ENCODE results near the gene PIAS1. TPM values are rescaled to one million over a fixed set of nuclear protein-coding genes. Genes with fewer than 3 reads are reported as not detected.

The PIAS1 gene
- total and polyA plus RNA-seq, 12 donors: 5.8 to 37.9 (median 30.3) TPM

DNA sequence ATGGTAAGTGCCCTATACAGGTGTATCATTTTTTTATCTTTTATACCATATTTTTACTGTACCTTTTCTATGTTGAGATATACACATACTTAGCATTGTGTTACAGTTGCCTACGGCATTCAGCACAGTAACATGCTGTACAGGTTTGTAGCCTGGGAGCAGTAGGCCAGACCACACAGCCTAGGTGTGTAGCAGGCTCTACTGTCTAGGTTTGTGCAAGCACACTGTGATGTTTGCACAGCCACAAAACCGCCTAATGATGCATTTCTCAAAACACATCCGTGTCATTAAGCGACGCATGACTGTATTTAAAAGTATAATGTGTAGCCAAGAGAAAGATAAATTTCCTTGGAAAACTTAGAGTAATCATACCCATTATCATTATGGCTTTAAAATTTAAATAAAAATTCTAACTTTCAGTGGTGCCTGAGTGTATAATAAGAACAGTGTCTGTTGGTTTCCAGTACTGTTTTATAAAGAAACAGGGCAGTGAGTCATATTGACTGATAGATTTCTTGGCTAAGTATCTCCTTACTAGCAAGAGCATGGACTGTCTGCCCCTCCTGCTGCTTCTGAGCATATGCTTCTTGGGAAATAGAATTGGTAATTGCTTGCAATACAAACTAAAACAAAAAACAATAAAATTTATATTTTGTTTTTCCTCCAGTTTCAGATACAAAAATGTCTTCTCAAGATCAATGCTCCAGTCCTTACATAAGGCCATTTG is 132.7 kb downstream of the PIAS1 start:
- no peak overlapping the region for H3K4me3 ChIP-seq
- WGBS, 2 donors: 88 to 89% methylated on average over 5 of the region's 5 CpGs
- no peaks in the 10 kb centered on the region for H3K9me3 ChIP-seq
- TF ChIP-seq, protein P1, sequence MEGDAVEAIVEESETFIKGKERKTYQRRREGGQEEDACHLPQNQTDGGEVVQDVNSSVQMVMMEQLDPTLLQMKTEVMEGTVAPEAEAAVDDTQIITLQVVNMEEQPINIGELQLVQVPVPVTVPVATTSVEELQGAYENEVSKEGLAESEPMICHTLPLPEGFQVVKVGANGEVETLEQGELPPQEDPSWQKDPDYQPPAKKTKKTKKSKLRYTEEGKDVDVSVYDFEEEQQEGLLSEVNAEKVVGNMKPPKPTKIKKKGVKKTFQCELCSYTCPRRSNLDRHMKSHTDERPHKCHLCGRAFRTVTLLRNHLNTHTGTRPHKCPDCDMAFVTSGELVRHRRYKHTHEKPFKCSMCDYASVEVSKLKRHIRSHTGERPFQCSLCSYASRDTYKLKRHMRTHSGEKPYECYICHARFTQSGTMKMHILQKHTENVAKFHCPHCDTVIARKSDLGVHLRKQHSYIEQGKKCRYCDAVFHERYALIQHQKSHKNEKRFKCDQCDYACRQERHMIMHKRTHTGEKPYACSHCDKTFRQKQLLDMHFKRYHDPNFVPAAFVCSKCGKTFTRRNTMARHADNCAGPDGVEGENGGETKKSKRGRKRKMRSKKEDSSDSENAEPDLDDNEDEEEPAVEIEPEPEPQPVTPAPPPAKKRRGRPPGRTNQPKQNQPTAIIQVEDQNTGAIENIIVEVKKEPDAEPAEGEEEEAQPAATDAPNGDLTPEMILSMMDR (IDR thresholded peaks at IDR 0.05): no peak
- H3K36me3 ChIP-seq: peaks cover 0 to 98% (median 16%) of the 10 kb centered on the region in 9 donors
- peak in 7 of 8 donors; percentile 50 to 77 (median 65) for ATAC-seq
- peaks cover 0 to 28% (median 23%) of the 10 kb centered on the region in 9 donors for H3K4me1 ChIP-seq
- H3K27me3 ChIP-seq: no peaks in the 10 kb centered on the region
- DNase-seq: no peak
- H3K27ac ChIP-seq: peak overlapping the region in 8 of 10 donors; percentile 20 to 69 (median 58)
- intact Hi-C loops (cut with DNase I): no loop called here

DNA sequence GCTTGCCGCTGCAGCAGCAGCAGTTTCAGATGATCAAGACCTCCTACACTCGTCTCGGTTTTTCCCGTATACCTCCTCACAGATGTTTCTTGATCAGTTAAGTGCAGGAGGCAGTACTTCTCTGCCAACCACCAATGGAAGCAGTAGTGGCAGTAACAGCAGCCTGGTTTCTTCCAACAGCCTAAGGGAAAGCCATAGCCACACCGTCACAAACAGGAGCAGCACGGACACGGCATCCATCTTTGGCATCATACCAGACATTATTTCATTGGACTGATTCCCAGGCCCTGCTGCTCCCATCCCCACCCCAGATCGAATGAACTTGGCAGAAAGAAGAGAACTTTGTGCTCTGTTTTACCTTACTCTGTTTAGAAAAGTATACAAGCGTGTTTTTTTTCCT is 133.4 kb downstream of the PIAS1 start:
- peak in 1 of 2 donors; percentile 72 for DNase-seq
- no peaks in the 10 kb centered on the region for H3K27me3 ChIP-seq
- TF ChIP-seq, protein P1 (IDR thresholded peaks at IDR 0.05): no peak
- H3K27ac ChIP-seq: peak overlapping the region in 9 of 10 donors; percentile 20 to 69 (median 57)
- peak overlapping the region in 1 of 10 donors; percentile 7 for H3K4me3 ChIP-seq
- H3K9me3 ChIP-seq: no peaks in the 10 kb centered on the region
- H3K4me1 ChIP-seq: peaks cover 0 to 30% (median 24%) of the 10 kb centered on the region in 9 donors
- peaks cover 0 to 98% (median 21%) of the 10 kb centered on the region in 9 donors for H3K36me3 ChIP-seq
- ATAC-seq: peak; percentile 87 to 97 (median 94)
- intact Hi-C loops (cut with DNase I): no loop called here
- 16% methylated on average over 9 of the region's 9 CpGs for WGBS, 2 donors

DNA sequence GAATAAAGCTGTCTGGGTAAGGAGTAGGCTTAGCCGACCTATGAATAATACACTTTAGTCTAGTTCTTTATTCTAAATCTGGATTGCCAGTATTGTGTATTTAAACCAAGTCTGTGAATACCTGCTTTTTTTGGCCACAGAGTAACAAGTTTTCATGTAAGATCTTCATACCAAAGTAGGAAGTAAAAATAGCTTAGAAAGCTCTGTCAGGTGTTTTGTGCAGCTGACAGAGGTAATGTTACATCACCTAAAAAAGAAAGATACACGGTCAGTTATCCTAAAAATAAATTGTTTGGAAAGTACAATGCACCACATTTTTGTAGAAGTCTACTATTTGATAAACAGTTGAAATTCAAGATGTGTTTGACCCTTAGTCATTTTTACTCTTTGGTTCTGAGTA is 134.5 kb downstream of the PIAS1 start:
- Histone ChIP-seq H3K9me3 (no peaks in the 10 kb centered on the region), H3K4me1 (peaks cover 2 to 41% (median 24%) of the 10 kb centered on the region in 9 donors), H3K4me3 (no peak overlapping the region), H3K27me3 (no peaks in the 10 kb centered on the region), H3K27ac (peak overlapping the region in 4 of 10 donors; percentile 57 to 69 (median 60)), H3K36me3 (peaks cover 0 to 98% (median 26%) of the 10 kb centered on the region in 9 donors)
- ATAC-seq (no peak), DNase-seq (no peak)
- WGBS, 2 donors: 54 to 66% methylated on average over 2 of the region's 2 CpGs
- intact Hi-C loops (cut with DNase I): no loop called here
- TF ChIP-seq, protein P1 (IDR thresholded peaks at IDR 0.05): no peak

DNA sequence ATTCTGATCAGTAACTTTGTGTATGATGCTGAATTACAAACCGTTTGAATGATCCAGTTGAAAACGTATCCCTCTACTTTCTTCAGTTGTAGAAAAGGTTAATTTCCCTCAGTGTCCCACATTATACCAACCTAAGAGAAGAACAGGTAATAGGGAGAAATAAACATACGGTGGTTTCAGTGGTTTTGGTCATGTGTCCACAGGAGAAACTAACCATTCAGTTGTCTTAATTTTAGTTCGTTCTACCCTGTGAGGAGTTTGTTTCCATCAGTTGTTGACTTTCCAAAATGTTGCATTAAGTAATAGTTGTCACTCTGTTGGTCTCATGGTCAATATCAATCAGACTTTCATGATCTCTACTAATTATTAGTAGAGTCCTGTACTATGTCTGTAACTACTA is 135.9 kb downstream of the PIAS1 start:
- no peak for ATAC-seq
- WGBS, 2 donors: 95 to 96% methylated on average over 4 of the region's 4 CpGs
- Histone ChIP-seq H3K27ac (no peak overlapping the region), H3K4me1 (peaks cover 2 to 41% (median 25%) of the 10 kb centered on the region in 9 donors), H3K4me3 (no peak overlapping the region), H3K9me3 (no peaks in the 10 kb centered on the region), H3K36me3 (peaks cover 0 to 91% (median 17%) of the 10 kb centered on the region in 9 donors), H3K27me3 (no peaks in the 10 kb centered on the region)
- no peak for DNase-seq
- TF ChIP-seq, protein P1 (IDR thresholded peaks at IDR 0.05): no peak
- intact Hi-C loops (cut with DNase I): no loop called here

Data from heart right ventricle (tissue), 16 donors.